ENCODE measurements around the gene ASAP3.
"Not testable (repeated sequence)": the region's sequence is repeated elsewhere in the genome, so short reads cannot be mapped to it uniquely, and the experiment has no call there.

Gene ASAP3

DNA sequence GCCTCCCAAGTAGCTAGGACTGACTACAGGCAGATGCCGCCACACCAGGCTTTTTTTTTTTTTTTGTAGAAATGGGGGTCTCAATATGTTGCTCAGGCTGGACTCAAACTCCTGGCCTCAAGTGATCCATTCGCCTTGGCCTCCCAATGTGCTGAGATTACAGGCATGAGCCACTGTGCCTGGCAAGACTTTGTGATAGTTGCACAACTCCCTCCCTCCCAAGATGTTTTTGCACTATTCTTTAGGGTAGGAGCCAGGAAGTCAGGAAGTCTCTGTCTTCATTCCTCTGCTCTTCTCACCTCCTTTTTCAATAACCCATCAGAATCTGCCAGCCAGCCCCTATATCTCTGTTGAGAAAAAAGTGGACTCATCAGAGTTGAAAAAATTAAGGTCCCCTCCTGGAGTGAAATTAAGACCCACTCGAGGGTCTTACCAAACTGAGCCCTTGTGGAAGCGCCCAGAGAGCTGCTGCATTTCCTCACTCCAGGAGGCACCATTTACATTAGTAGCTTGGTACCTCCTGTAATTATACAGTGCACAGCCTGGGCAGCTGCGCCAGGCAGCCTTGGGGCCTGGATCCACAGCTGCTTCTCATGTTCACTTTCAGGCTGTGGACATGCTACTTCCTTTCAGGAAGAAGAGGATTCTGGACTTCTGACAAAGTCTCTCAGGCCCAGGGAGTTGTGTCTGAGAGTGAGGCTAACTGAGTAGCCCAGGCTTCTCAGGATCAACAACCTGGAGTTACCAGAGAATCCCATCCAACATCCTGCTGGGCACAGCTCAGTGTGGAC, 83.5 kb downstream of the ASAP3 start:
- H3K4me3 ChIP-seq (ENCODE audit: low read depth, low read length): no peak overlapping the region

DNA sequence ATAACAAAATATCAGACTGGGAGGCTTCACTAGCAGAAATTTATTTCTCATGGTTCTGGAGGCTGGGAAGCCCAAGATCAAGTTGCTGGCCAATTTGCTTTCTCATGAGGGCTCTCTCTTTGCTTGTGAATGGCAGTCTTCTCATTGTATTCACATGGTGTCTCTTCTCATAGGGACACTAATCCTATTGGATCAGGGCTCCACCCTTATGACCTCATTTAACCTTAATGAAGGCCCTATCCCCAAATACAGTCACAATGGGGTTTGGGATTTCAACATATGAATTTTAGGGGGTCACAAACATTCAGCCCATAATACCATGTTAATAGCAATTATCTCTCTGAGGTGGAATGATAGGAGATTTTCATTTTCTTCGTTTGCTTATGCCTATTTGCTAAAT, 84.8 kb downstream of the ASAP3 start:
- H3K4me3 ChIP-seq (ENCODE audit: low read depth, low read length): no peak overlapping the region

DNA sequence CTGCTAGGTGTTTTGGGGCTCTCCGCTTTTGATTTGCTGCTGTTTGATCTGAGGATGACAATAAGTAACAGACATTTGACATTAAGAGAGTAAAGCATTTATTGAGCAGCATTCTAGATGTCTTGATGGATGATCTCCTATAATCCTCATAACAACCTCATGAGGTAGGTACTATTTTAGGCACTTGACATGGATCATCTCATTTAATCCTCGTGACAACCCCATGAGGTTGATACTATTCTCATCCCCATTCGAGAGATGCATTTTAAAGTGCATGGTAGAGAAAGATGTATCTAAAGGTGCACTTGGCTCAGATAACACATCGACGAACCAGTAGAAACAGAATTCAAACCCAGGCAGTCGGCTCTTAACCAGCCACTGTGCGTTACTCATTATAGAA, 86.1 kb downstream of the ASAP3 start:
- H3K4me3 ChIP-seq (ENCODE audit: low read depth, low read length): no peak overlapping the region

DNA sequence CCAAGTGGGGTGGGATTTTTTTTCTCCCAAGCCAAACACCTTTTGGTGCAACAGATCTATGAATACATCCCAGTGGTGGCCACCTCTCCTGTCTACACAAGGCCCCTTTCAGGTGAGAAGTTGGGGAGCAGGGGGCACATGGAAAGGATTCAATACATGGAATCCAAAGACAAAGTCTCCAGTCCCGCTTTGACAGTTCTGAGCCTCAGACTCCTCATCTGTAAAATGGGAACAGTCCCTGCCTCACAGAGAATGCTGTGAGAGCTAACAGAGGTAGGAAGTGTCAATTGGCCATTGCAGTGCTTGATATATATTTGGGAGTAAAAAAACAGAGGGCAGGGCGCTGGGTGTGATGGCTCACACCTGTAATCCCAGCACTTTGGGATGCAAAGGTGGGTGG, 87.6 kb downstream of the ASAP3 start:
- H3K4me3 ChIP-seq (ENCODE audit: low read depth, low read length): no peak overlapping the region

DNA sequence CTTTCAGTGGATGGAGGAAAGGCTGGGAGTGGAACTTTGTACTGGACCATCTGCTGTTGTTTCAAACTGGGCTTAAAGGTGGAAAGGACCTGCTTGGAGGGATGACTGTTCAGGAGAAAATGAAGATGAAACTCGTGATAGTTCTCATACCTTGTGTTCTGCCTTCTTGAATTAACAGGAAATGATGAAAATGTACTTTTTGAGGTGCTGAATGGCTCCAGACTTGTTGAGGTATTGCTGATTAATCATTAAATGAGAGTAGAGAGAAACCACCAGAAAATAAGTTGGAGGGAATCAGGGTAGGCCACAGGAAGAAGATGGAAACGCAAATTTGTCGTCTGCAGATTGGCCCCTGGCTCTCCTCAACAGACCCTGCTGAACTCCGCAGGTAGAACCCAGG, 88.1 kb downstream of the ASAP3 start:
- no peak overlapping the region for H3K4me3 ChIP-seq (ENCODE audit: low read depth, low read length)

DNA sequence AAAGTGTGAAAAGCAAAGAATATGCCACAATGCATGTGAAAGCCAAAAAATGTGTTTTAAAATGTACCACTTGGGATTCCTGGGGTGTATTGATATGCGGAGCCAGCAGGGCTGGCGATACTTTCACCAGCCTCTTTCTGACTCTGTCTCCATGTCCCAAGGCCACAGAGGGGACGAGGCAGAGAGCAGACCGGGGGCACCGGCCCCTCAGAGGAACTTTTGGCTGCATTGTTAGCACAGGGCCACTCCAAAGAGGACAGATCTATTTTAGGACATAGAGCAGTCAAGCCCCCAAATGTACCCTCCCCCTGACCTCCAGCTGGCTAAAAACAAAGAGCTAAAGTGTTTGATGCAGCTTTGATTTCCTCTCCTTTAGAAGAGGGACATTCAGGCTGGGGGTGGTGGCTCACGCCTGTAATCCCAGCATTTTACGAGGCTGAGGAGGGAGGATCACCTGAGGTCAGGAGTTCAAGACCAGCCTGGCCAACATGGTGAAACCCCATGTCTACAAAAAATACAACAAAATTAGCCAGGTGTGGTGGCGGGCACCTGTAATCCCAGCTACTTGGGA, 88.7 kb downstream of the ASAP3 start:
- no peak overlapping the region for H3K4me3 ChIP-seq (ENCODE audit: low read depth, low read length)

DNA sequence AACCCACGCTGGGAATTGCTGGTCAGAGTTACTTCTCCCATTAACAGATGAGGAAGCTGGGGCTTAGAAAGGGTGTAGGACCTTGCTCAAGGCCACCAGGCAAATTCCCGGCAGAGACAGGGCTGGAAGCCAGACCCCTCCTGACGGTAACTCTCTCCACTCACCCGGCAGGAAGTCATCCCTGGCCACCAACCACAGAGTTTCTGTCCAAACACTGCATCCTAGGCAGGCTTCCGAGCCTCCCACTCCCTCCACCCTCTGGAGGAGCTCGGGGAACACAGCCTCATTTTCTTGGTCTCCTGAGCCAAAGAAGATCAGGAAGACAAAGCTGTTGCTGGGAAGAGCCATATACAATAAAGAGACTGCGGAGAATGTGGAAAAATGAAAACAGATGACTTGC, 89.3 kb downstream of the ASAP3 start:
- no peak overlapping the region for H3K4me3 ChIP-seq (ENCODE audit: low read depth, low read length)

DNA sequence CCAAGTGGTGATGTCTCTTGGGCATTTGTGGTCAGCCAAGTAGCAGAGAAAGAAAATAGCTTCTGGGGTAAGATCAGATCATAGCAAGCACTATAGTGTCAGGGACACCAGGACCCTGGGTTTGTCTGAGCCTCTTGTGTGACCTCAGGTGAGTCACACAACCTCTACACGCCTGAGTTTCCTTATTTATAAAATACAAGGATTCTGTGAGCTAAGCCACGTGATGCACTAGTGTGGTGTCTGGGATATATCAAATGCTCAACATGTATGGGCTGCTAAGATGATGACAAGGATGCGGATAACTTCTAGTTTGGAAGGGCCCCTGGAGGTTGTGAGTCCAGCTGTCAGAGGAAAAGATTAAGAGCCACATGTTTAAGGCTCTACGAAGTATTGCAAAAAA, 89.8 kb downstream of the ASAP3 start:
- no peak overlapping the region for H3K4me3 ChIP-seq (ENCODE audit: low read depth, low read length)

DNA sequence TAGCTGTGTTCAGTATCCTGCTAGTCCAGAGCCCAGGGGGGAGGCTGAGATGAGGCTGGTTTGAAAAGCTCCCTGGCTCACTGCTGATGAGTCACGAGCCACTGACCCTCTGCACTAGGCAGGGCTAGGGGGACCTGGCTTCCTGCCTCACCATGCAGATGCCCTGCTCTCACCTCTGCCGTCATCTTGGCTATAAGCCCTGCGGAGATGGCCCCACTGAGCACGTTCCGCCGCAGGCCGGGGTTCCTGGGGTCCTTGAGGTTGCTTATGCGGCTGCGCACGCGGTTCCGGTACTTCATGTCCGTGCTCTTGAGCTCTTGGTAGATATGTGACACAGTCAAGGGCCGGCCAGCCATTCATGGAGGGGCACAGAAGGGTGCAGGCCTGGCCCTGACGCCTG, 90.3 kb downstream of the ASAP3 start:
- no peak overlapping the region for H3K4me3 ChIP-seq (ENCODE audit: low read depth, low read length)

DNA sequence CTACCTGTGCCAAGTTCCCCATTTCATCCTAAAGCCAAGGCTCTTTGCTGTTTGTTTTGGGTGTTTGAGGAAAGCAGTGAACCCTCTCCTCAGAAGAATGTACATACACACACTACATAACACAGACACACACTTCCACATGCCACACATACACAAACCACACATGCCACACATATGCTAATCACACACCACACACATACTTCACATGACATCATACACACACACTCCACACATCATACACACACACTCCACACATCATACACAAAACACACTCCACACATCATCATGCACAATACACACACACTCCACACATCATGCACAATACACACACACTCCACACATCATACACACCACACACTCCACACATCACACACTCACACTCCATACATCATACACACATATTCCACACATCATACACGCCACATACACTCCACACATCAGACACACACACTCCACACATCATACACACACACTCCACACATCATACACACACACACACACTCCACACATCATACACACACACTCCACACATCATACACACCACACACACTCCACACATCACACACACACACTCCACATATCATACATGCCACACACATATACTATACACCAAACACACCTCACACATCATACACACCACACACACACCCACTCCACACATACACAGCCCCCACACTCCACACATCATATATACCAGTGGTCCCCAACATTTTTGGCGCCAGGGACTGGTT, 91.7 kb downstream of the ASAP3 start:
- H3K4me3 ChIP-seq (ENCODE audit: low read depth, low read length): no peak overlapping the region

DNA sequence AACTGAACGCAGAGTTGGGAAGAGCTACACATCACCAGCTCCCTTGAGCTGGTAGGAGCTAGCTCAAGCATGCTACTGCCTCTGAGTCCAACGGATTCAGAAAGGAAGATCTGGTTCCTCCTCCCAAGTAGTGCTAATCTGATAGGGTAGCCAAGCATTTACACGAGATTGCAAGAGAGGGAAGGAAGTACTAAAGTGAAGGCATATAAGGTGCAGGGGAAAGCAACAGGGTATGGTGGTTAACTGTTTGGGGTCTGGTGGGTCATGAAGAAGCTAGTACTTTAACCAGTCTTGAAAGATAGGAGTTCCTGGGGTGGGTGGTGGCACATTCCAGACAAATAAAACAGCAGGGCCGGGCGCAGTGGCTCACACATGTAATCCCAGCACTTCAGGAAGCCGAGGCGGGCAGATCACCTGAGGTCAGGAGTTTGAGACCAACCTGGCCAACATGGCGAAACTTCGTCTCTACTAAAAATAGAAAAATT, 94.1 kb downstream of the ASAP3 start:
- no peak overlapping the region for H3K4me3 ChIP-seq (ENCODE audit: low read depth, low read length)

DNA sequence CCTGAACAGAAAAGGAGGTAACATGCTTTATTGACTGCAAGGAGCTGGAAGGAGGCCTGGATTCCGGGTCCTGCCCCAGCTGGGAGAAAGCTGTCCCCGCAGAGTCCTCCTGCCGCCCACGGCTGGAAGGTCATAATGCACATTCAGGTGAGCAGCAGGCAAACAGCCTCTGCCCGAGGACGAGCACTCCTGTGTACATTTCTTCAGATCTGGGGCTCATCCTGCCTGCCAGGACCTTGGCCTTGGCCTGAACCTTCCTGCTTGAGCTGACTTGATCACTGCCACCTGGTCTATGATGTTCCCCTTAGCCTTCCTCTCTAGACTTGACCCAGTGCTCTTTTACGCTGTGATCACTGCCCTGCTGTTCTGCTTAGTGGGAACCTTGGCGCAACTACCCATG, 96.5 kb downstream of the ASAP3 start:
- H3K4me3 ChIP-seq (ENCODE audit: low read depth, low read length): no peak overlapping the region

DNA sequence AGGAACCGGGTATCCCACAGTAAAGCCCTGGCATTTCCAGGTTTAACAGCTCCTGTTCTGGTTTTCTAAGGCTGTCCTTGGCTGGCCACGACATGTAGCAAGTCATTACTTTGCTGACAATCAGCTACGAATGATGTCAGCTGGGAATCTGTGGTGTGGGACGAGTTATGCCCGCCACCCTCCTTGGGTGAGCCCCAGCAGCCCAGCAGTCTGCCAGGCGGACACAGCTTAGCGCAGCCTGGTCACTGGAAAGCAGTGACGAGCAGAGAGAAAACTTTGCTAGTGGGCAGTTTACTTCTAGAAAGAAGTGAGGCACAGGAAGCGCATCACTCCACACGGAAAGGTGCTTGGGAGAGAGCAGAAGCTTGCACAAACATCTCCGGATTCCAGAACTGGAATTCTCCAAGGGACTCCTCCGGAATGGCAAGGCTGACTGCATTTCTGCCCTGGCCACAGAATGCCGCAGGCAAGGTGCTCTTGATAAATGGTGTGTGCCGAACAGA, 98.8 kb downstream of the ASAP3 start:
- no peak overlapping the region for H3K4me3 ChIP-seq (ENCODE audit: low read depth, low read length)

DNA sequence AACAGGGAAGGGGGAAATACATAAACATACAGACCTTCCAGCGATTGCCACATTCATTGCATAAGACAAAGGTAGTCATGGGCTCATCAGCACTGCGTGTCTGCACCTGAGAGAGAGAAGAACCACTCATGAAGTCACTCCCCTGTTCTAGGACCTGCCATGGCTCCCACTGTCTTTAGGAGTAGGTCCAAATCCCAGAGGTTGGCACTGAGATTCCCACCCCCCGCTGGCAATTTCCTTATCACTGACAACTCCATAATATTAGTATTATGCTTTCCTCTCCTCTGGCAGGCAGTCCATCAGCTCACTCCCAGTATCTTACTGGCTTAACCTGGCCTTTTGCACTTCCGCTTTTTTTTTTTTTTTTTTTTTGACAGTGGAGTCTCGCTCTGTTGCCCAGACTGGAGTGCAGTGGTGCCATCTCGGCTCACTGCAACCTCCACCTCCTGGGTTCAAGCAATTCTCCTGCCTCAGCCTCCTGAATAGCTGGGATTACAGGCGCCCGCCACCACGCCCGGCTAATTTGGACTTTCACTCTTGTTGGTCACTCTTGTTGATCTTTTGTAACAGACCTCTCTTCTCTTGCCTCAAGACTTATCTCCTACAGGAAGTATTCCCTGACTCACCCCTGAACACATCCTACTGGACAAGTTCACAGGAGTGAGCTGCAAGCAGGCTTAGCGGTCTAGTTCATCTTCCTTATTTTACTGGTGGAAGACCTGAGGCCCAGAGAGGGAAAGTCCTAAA, 99.5 kb downstream of the ASAP3 start:
- no peak overlapping the region for H3K4me3 ChIP-seq (ENCODE audit: low read depth, low read length)

DNA sequence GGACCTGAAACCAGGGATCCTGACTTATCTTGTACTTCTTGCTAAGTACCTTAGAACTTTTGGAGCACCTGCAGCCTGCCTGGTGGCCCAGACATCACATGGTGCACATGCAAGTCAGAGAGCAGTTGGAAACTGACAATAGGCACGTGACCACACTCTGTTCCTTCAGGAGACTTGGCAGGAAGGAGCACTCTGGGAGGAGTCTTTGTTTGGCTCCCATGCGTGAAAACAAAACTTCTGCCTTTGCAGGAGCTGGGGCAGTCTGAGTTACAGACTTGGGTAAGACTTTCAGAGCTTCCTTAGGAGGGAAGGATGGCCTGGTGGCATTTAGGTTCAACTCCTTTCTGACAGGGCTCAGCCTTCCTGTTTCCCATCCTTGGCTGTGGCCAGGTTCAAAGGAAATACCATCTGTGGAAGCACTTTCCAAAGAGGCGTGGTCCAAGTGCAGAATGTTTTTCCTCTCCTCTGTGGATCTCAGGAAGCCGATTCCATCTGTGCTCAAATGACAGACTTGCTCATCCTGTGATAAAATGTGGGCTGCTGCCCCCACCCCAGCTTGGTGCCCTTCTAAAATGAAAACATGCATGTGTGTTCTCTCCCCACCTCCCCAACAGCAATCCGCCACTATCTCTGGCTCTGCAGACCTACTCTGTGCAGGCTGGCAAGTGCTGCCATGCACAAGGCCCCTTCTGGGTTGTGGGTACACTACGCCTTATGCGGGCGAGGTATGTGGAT, 100.2 kb downstream of the ASAP3 start:
- no peak overlapping the region for H3K4me3 ChIP-seq (ENCODE audit: low read depth, low read length)

DNA sequence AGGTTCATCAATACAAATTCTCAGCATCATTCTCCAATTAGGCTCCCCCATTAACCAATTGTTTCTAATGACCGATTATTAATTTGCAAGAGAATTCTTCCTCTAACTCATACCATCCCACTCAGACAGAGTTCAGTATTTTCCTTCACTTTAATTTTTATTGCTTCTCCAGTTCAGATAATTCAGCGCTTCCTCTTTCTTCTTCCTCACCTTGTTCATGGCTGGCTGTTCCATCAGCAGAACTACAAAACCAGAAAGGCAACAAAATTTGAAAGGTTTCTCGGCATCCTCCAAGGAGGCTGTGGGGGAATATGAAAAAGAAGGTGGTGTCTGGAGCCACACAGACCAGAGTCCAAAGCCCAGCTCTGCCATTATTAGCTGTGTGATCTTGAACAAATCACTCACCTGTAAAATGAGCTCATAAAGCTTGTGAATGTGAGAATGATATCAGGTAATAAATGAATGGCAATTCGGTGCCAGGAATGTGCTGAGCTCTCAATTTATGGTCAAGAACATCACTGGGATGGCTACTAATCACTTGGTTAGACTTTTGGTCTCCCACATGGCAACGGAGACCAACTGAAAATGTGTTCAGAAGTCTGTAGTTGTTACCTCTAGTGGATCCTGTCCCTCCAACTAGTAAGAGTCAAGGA, 102.6 kb downstream of the ASAP3 start:
- H3K4me3 ChIP-seq (ENCODE audit: low read depth, low read length): no peak overlapping the region

DNA sequence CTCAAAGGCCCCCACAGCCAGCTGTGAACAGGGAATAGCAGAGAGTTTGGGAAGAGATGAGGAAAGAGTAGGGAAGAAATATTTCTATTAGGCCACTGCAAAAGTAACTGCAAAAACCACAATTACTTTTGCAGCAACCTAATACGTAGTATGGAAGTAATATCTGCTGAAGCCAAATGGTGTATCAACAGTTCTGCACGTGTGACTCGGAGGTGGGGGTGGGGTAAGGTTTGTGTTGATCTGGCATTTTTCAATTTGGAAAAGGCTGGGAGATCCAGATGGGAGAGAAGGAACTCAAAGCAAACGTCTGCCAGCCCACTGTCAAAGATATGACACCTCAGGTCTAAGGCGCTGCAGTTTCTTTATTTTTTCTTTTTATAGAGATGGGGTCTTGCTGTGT, 103.3 kb downstream of the ASAP3 start:
- H3K4me3 ChIP-seq (ENCODE audit: low read depth, low read length): no peak overlapping the region

DNA sequence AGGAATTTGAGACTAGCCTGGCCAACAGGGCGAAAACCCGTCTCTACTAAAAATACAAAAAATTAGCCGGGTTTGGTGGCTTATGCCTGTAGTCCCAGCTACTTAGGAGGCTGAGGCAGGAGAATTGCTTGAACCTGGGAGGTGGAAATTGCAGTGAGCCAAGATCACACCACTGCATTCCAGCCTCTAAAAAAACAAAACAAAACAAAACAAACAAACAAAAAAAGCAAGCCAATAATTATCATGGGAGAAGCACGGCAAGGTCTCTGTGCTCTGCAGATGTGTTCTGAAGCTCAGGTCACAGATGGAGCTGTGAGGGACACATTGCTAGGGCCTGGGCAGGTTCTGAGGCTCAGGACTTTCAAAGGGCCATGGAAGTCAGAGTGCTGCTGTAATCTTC, 103.7 kb downstream of the ASAP3 start:
- H3K4me3 ChIP-seq (ENCODE audit: low read depth, low read length): not testable (repeated sequence)
